HG03066 (cell line): Measurements from ENCODE around the gene C1R.

Source experiments
- ATAC-seq: cut with Tn5 transposase; IDR thresholded peaks from one replicate; pipeline ENCODE4 v1.9.1; 2021; ENCODE audit warnings: low read depth; ENCODE audit not compliant: unreplicated experiment

C1R gene

DNA sequence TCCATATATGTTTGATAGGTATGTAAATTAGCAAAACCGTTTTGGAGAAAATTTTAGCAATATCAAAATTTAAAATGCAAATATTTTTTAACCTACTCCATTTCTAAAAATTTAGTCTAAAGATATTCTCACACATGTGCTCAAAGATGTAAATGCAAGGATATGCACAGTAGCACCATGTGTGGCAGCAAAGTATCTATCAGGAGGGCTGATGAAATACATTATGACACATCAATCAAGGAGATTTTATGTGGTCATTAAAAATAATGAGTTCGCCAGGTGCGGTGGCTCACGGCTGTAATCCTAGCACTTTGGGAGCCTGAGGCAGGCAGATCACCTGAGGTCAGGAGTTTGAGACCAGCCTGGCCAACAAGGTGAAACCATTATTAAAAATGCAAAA is 8.0 kb upstream of the C1R start:
- no peak for ATAC-seq

- no peak for ATAC-seq
Observed at GRCh38 chr12:7099290-7099996, 7.2 kb upstream of the C1R start.

GRCh38 chr12:7096979-7097378 is 4.7 kb upstream of the C1R start:
- ATAC-seq = no peak

- no peak for ATAC-seq
Observed at GRCh38 chr12:7096006-7096932, 4.0 kb upstream of the C1R start.

DNA sequence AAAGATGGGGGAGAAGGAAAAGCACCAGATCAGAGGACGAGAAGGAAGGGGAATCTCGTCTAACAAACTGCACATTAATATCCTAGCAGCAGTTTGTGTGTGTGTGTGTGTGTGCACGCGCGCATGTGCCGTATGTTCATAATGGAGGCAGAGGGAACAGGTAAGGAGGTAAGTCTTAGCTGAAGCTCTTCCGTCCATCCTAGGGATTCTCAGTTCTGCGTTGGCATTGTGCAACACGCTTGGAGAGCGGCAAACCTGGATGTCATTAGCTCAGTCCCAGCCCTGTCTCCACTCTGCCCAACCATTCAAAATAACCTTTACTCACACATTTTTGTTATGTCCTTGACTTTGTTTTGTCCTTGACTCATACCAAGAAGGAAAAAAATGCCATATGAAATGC is 1.6 kb upstream of the C1R start:
- no peak for ATAC-seq

DNA sequence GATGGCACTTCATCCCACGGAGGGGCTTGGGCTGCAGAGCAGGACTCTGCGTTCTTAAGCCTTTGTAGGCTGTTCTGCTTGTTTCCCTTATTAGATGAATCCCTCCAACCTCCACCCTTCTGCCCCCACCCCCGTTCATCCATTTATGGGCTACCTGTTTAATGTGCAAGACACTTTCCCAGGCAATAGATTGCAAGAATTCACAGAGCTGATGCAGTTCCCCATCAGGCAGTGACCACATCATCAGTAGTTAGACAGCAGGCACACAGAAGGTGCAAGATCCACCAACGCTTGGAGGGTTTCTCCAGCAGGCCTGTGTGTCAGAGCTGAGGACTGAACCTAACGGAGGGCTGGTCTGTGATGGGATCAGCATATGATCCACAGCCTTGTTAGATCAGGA is 1.2 kb upstream of the C1R start:
- no peak for ATAC-seq

DNA sequence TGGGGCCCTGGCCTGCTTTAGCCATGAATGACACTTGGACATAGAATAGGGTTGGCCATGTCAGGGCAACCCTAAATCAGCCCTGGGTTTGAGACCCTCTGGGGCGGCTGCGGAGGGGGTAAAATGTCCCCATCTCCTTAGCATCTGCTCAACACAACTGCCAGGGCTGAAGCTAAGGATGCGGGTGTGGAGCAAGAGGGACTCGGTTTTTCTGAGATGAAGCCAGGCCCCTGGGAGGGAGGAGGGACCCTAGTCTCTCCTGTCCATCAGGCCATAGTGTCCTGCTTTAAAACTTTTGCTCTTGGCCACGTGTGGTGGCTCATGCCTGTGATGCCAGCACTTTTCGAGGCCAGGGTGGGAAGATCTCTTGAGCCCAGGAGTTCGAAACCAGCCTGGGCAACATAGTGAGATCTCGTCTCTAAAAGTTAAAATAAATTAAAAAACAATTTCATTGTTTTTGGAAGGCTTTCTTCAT is 778 bp upstream of the C1R start:
- ATAC-seq = no peak

GRCh38 chr12:7091660-7092228 is 501 bp downstream of the C1R start:
- no peak for ATAC-seq

- no peak for ATAC-seq
Observed at GRCh38 chr12:7091171-7091570, 1.1 kb downstream of the C1R start.

- no peak for ATAC-seq
Observed at GRCh38 chr12:7090222-7090998, 1.8 kb downstream of the C1R start.

- ATAC-seq = no peak
Observed at GRCh38 chr12:7089196-7089871, 2.9 kb downstream of the C1R start.

DNA sequence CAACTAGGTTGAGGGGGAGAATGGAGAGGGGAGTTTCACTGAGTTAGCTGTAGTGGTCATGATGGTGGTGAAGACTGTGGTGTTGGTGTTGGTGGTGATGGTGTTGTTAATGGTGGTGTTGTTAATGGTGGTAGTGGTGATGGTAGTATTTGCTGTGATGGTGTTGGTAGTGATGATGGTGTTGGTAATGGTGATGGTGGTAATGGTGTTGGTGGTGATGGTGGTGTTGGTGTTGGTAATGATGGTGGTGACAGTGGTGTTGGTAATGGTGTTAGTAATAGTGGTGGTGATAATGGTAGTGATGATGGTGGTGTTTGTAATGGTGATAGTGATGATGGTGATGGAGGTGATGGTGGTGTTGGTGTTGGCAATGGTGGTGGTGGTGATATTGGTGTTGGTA is 9.1 kb downstream of the C1R start:
- no peak for ATAC-seq

GRCh38 chr12:7081037-7081436 is 11.2 kb downstream of the C1R start:
- ATAC-seq = no peak

DNA sequence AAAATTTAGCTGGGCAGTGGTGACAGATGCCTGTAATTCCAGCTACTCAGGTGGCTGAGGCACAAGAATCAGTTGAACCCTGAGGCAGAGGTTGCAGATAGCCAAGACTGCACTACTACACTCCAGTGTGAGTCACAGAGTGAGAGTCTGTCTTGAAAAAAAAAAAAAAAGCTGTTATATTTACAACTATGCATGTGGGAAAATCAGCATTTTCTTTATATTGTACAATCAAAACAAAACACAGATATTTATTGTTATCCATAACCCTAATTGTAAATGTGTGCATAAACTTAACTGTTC is 12.5 kb downstream of the C1R start:
- no peak for ATAC-seq

- no peak for ATAC-seq
Observed at GRCh38 chr12:7078163-7078562, 14.1 kb downstream of the C1R start.

GRCh38 chr12:7076493-7076892 is 15.8 kb downstream of the C1R start:
- no peak for ATAC-seq

- ATAC-seq = no peak
Observed at GRCh38 chr12:7075939-7076338, 16.3 kb downstream of the C1R start.

DNA sequence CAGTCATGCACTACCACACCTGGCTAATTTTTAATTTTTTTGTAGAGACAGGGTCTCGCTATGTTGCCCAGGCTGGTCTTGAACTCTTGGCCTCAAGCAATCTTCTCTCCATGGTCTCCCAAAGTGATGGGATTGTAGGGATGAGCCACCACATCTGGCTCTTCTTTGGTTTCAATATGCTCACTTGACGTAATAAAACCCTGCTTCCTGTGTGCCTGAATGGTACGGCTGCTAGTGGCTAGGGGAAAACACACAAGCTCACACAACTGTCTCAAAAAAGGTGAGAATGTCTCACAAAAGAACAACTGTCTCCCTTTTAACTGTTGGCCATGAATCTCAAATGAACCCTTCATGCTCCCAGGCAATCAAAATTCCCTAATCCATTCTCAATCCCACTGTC is 16.7 kb downstream of the C1R start:
- no peak for ATAC-seq

GRCh38 chr12:7073946-7074345 is 18.3 kb downstream of the C1R start:
- ATAC-seq = no peak

DNA sequence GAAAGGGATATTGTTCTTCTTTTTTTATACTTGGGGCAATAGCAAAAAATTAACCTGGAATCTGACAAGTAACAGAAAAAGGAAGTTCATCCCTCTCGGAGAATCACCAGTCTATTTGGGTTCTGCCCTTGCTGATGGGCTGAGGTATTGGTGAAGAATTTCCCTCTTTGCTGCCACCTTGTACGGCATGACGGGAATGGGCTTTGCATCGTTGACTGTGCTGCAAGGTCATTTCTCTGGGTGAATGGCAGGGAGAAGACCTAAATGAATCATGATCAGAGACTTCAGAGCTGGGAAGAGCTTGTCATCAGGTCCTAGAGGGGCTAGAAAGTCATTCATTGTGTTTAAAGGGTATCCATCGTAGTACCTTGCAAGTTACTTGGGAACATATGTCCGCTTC is 19.7 kb downstream of the C1R start:
- no peak for ATAC-seq
